SU-DHL-6 (cell line): ENCODE results near the gene RAB3C.

Experiments
- CTCF ChIP-seq: fragments of 200-600 bp; sonication (generic); IDR thresholded peaks from one replicate; pipeline ENCODE4 v1.5.1; 2017; ENCODE audit warnings: antibody characterized with exemption, mild to moderate bottlenecking, low read length, moderate library complexity; ENCODE audit not compliant: insufficient read depth, poor library complexity, severe bottlenecking
- EZH2phosphoT487 ChIP-seq: fragments of 200-600 bp; sonication (generic), shearing (Covaris generic); conservative IDR thresholded peaks from 2 replicates; pipeline ENCODE4 v1.6.1; 2018; ENCODE audit warnings: mild to moderate bottlenecking, antibody characterized with exemption, low read length, moderate library complexity, mixed read lengths

GRCh38 chr5:58813855-58814254 is 231.0 kb downstream of the RAB3C start:
- TF ChIP-seq CTCF, result no peak
- TF ChIP-seq EZH2phosphoT487, result no peak
